ENCODE measurements around the gene GRK4. TPM values are rescaled to one million over a fixed set of nuclear protein-coding genes. Genes with fewer than 3 reads are reported as not detected.
A peak's percentile ranks its signal among the peaks of the same experiment; 100 is the strongest.
"Not testable (repeated sequence)": the region's sequence is repeated elsewhere in the genome, so short reads cannot be mapped to it uniquely, and the experiment has no call there.

Gene GRK4
- total RNA-seq, 1 donor from 2014 or later: 2.1 TPM

DNA sequence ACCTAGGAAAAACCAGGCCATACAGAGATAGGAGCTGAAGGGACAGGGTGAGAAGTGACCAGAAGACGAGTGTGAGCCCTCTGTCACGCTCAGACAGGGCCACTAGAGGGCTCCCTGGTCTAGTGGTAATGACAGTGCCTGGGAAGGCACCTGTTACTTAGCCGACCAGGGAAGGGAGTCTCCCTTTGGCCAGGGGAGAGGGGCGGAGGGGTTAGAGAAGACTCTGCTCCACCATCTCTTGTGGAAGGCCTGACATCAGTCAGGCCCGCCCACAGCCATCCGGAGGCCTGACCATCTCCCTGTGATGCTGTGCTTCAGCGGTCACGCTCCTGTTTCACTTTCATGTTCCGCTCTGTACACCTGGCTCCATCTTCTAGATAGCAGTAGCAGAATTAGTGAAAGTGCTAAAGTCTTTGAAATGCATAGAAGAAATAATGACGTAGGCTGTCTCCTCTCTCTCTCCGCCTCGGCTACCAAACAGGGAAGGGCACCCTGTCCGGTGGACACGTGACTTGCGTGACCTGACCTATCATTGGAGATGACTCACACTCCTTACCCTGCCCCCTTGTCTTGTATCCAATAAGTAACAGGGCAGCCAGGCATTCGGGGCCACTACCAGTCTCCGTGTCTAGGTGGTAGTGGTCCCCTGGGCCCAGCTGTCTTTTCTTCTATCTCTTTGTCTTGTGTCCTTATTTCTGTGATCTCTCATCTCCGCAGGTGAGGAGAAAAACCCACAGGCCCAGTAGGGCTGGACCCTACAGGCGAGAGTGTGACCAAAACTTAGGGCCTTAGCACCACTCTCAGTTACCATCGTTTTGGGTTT, 84.3 kb downstream of the GRK4 start:
- intact Hi-C loops (cut with micrococcal nuclease): loop anchor here (1.0 to 10.0 kb wide), 10 partner anchors 27 to 579 kb away; partner anchors contain the start of genes FAM193A, HTT, HTT-AS and RGS12
- Mint-ChIP-seq H3K36me3 (ENCODE audit: low read depth) (peaks cover 5% of the 10 kb centered on the region), H3K9me3 (peaks cover 4% of the 10 kb centered on the region), H3K27ac (peak overlapping the region; percentile 95), H3K27me3 (no peaks in the 10 kb centered on the region), H3K4me1 (peaks cover 52% of the 10 kb centered on the region), H3K4me3 (peak overlapping the region; percentile 47)
- ATAC-seq (ENCODE audit: low read depth) (peak; percentile 92), DNase-seq (peak; percentile 75)
- CTCF ChIA-PET: interaction anchor here (1.0 to 3.4 kb wide), 2 partner anchors 35 to 59 kb away, joined by 3 to 28 read pairs; no protein-coding TSS in a partner anchor
- POLR2A ChIA-PET: interaction anchor here (0.7 to 4.2 kb wide), 6 partner anchors 10 to 60 kb away, joined by 3 to 17 read pairs (median 6); partner anchors contain the start of genes HTT and HTT-AS
- TF ChIP-seq, protein P1, sequence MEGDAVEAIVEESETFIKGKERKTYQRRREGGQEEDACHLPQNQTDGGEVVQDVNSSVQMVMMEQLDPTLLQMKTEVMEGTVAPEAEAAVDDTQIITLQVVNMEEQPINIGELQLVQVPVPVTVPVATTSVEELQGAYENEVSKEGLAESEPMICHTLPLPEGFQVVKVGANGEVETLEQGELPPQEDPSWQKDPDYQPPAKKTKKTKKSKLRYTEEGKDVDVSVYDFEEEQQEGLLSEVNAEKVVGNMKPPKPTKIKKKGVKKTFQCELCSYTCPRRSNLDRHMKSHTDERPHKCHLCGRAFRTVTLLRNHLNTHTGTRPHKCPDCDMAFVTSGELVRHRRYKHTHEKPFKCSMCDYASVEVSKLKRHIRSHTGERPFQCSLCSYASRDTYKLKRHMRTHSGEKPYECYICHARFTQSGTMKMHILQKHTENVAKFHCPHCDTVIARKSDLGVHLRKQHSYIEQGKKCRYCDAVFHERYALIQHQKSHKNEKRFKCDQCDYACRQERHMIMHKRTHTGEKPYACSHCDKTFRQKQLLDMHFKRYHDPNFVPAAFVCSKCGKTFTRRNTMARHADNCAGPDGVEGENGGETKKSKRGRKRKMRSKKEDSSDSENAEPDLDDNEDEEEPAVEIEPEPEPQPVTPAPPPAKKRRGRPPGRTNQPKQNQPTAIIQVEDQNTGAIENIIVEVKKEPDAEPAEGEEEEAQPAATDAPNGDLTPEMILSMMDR (IDR thresholded peaks at IDR 0.05): no peak

DNA sequence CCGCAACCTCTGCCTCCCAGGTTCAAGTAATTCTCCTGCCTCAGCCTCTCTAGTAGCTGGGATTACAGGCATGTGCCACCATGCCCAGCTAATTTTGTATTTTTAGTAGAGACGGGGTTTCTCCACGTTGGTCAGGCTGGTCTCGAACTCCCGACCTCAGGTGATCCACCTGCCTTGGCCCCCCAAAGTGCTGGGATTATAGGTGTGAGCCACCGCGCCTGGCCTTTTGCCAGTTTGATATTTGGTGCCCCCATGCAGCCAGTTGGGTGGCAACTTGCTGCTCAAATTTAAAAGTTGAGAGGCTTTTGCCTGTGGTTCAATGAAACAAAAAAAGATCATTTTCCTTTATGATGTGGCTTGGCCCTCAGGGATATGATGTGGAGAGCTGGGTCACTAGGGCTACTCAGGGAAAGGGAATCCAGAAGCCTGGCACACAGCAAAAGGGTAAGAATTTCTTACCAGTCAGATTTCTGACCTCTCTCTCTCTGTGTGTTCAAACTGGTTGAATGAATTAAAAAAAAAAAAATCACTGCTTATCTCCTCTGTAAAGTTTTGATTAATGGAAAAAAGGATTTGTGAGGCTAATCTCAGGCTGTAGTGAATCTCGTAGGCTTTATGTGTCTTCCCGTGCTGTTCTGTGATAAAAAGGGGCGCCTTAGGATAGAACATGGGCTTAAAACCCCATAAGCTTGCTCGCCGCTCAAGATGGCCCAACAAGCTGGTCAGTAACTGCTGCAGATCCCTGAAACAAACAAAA, 87.9 kb downstream of the GRK4 start:
- CTCF ChIA-PET; H3K9me3 Mint-ChIP-seq; ATAC-seq (ENCODE audit: low read depth); H3K27ac Mint-ChIP-seq; intact Hi-C loops (cut with micrococcal nuclease); H3K4me3 Mint-ChIP-seq; H3K27me3 Mint-ChIP-seq; DNase-seq: not testable (repeated sequence)
- peaks cover 11% of the 10 kb centered on the region for H3K36me3 Mint-ChIP-seq (ENCODE audit: low read depth)
- POLR2A ChIA-PET: interaction anchor here (0.5 to 1.2 kb wide), 2 partner anchors 24 to 287 kb away, joined by 5 read pairs; partner anchors contain the start of gene HTT
- peaks cover 21% of the 10 kb centered on the region for H3K4me1 Mint-ChIP-seq

DNA sequence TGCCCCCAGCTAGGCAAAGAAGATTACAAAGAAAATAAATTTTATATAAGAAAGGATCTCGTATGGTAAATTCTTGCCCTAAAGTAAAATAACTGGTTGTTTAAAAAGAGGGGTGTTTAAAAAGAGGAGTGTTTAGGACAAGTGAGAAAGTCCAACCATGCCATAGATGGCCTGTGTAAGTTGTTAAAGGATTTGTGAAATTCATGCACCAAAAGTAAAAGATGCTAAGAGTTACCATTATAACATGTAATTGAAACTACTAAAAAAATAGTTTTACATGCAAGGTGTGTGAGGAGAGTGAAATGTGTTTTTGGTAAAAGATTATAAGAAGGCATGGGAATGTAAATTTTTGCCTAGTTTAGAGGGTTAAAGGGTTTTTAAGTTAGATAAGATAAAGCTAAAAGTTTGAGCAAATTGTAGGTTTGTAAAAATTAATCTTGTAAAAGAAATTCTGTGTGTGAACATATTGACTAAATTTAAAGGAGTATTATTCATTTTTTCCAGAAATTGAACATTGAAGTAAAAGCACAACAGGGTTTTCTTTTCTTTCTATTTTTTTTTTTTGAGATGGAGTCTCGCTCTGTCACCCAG, 90.9 kb downstream of the GRK4 start:
- Mint-ChIP-seq H3K36me3 (ENCODE audit: low read depth) (peaks cover 11% of the 10 kb centered on the region), H3K4me1 (peaks cover 10% of the 10 kb centered on the region)
- POLR2A ChIA-PET: no interaction called here

DNA sequence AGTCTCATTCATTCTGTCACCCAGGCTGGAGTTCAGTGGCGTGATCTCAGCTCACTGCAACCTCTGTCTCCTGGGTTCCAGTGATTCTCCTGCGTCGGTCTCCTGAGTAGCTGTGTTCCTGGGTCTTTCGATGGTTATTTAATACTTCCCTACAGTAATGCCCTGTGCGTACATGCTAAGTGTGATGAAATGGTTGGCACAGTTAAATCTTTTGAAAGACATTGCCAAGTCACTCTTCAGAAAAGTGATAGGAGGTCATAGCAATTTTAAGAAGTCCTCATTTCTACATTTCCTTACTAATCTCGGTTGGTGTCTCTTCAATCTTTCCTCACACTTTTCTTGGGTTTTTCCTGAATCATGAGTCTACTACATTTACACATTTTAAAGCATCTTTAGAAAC, 96.6 kb downstream of the GRK4 start:
- ChIA-PET POLR2A (interaction anchor here (1.8 to 2.9 kb wide), 2 partner anchors 14 kb away, joined by 5 to 12 read pairs; no protein-coding TSS in a partner anchor), CTCF (no interaction called here)
- Mint-ChIP-seq H3K9me3 (peaks cover 3% of the 10 kb centered on the region), H3K4me1 (peaks cover 20% of the 10 kb centered on the region), H3K4me3 (no peak overlapping the region), H3K27ac (peak overlapping the region; percentile 74), H3K27me3 (no peaks in the 10 kb centered on the region), H3K36me3 (ENCODE audit: low read depth) (peaks cover 8% of the 10 kb centered on the region)
- intact Hi-C loops (cut with micrococcal nuclease): loop anchor here (1.0 kb wide), 1 partner anchor 14 kb away; the partner anchor contains the start of genes HTT and HTT-AS
- no peak for ATAC-seq (ENCODE audit: low read depth)
- DNase-seq: no peak
- TF ChIP-seq, protein P1 (IDR thresholded peaks at IDR 0.05): no peak

More for the DNA sequence above, 90.9 kb downstream of the GRK4 start:
- intact Hi-C loops (cut with micrococcal nuclease): no loop called here
- DNase-seq (no peak), ATAC-seq (ENCODE audit: low read depth) (no peak)
- no peaks in the 10 kb centered on the region for H3K27me3 Mint-ChIP-seq
- H3K9me3 Mint-ChIP-seq: peaks cover 3% of the 10 kb centered on the region
- CTCF ChIA-PET: no interaction called here
- H3K4me3 Mint-ChIP-seq: no peak overlapping the region
- no peak overlapping the region for H3K27ac Mint-ChIP-seq
- TF ChIP-seq, protein P1 (IDR thresholded peaks at IDR 0.05): no peak

DNA sequence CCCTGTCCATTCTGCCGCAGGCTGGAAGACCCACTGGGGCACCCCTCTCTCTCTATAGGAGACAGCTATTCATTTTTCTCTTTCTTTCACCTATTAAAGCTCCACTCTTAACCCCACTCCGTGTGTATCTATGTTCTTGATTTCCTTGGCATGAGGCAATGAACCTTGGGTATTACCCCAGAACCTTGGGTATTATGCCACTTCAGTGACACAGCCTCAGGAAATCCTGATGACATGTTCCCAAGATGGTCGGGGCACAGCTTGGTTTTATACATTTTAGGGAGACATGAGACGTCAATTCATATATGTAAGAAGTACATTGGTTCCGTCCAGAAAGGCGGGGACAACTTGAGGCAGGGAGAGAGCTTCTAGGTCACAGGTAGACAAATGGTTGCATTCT, 97.6 kb downstream of the GRK4 start:
- POLR2A ChIA-PET: interaction anchor here (0.7 to 1.0 kb wide), 2 partner anchors 12 to 605 kb away, joined by 4 read pairs; no protein-coding TSS in a partner anchor
- ATAC-seq (ENCODE audit: low read depth): no peak
- Mint-ChIP-seq H3K4me1 (peaks cover 20% of the 10 kb centered on the region), H3K9me3 (no peaks in the 10 kb centered on the region), H3K4me3 (no peak overlapping the region), H3K36me3 (ENCODE audit: low read depth) (peaks cover 7% of the 10 kb centered on the region), H3K27me3 (no peaks in the 10 kb centered on the region), H3K27ac (no peak overlapping the region)
- CTCF ChIA-PET: no interaction called here
- intact Hi-C loops (cut with micrococcal nuclease): no loop called here
- no peak for DNase-seq
- TF ChIP-seq, protein P1 (IDR thresholded peaks at IDR 0.05): no peak
